HG03520 (cell line): Measurements from ENCODE around the gene JPH3.

Source experiments
- ATAC-seq: cut with Tn5 transposase; IDR thresholded peaks from one replicate; pipeline ENCODE4 v1.9.1; 2021; ENCODE audit warnings: mild to moderate bottlenecking, moderate library complexity; ENCODE audit not compliant: unreplicated experiment

Gene JPH3

DNA sequence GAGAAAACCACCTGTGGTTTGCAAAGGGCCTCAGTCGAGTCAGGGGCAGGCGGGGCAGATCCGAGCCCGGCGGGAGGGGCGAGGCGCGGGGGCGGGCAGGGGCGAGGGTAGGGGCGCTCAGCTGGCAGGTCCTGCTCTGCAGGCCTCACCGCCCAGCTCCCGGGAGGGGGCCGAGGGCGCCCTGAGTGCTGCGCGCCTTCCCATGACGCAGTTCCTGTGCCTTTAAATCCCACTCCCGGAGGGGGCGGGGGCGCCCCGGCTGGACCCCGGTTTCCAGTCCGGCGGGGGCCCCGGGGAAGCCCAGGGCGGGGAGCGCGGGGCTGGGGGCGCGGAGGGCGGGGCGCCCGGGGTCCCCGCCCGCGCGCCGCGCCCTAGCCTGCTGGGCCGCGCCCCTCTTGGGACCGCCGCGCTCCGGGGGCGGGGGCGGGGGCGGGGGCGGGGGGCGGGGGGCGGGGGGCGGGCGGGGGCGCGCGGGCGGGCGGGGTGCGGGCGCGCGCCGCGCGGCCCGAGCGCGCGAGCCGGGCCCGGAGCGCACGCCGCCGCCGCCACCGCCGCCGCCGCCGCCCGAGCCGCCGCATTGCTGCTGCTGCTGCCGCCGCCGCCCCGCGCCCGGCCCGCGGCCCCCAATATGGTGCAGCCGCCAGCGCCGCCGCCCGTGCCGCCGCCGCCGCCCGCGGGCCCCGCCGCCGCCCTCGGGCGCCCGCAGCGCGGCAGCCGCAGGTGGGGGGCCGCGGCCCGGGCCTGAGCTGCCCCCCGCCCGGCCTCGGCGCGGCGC lies at the start of gene JPH3:
JPH3 (plus strand) TSS at position 508 of the 775 bp plus-strand sequence. CDS start 639 bp downstream, outside the sequence.
- ATAC-seq: no peak

DNA sequence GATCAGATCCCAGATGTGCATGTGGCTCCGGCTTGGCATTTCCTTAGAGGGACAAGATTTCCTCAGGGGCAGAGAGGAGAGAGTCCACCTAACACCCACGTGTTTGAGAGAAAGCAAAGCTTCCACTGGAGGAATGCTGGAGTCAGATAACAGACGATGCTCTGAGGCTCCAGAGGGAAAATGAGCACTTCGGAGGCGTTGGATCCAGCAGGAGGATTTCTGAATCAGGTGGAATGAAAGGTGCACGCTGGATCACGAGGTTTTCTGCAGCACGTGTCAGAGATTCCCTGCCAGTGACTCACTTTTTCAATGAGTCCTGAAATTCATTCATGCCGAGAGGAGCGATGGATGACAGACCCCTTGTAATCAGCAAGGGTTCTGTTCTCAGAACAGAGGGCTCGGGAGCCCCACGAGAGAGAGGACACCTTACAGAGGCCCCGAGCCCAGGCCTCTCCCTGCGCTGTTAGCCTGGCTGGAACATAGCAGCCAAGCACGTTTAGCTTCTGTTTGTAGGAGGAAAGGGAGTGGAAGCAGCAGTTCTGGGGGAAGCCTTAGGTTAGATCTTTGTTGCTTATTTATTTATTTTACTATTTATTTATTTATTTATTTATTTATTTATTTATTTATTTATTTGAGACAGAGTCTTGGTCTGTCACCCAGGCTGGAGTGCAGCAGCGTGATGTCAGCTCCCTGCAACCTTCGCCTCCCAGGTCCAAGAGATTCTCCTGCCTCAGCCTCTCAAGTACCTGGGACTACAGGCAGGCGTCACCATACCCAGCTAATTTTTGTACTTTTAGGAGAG lies 49.3 kb upstream of the JPH3 start:
- no peak for ATAC-seq

DNA sequence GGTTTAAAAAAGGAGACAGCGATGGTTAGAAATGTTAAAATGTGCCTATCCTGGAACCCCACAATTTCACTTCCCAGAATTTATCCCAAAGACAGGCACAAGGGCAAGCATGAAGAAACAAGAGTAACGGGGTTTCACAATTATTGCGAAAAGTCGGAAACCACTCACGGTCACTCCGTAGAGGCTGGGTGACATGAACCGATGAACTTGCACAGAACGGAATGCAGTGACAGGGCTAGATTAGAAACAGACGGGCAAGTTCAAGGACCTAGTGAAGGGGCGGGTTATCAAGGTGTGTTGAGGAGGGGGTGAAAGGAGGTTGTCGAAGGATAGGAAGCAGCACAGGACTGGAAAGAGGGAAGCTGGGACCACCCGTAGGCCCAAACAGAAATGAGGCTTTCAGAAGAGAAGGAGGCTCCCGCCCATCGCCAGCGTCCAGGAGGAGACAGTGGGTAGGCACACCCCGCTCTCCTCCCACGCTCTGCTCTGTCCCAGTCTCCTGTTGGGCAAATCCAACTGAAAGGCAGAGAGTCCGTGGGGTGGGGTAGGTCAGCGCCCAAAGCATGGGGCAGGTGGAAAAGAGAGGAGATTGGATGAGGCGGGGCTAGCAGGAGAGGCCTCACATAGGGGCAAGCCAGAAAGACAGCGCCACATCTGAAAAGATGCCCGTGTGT lies 47.4 kb upstream of the JPH3 start:
- ATAC-seq: no peak

DNA sequence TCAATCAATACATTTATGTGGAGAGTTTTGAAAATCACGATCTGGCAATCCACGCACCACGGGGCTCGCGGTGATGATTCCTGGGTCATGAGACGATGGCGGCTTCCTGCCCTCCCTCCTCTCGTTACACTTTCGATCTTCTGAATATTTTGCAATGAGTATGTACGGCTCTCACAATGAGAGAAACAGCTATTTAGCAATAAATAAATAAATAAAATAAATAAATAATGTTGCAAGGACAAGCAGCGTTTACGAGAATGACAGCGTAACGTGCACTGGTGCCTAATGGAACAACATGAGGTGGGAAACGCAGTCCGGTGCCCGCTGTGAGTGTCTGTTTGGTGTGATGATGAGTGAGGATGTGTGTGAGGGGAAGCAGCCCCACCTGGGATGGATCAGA lies 46.7 kb upstream of the JPH3 start:
- ATAC-seq: no peak

DNA sequence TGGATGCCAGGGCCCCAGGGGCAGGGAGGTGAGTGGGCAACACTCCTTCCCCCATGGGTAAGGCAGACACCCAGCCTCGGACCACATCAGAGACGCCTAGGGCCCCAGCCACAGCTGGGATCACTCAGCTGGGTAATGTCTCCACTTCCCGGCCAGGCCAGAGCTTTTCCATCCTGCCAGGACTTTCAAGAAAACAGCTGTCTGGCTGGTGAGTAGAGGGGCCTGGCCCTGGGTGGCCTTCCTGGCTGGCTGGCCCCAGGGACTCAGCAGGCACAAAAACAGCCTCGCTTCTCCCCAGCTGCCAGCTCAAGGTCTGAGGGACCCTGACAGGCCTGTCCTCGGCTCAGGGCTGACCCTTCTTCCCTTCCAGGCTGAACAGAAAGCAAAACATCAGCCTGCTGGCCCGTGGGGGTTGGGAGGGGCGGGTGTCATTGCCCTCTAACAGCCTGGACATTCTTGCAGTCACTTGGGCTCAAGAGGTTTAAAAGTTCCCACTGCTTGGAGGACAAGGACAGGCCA lies 45.3 kb upstream of the JPH3 start:
- no peak for ATAC-seq

DNA sequence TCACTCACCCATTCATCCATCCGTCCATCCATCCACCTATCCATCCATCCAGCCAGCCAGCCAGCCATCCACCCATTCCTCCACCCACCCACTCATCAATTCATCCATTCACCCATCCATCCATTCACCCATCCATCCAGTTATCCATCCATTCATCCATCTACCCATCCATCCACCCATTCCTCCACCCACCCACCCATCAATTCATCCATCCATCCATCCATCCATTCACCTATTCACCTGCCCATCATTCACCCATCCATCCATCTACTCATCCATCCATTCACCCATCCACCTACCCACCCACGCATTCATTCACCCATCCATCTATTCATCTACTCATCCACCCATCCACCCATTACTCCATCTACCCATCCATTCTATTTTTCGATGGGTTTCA lies 43.6 kb upstream of the JPH3 start:
- ATAC-seq: no peak

DNA sequence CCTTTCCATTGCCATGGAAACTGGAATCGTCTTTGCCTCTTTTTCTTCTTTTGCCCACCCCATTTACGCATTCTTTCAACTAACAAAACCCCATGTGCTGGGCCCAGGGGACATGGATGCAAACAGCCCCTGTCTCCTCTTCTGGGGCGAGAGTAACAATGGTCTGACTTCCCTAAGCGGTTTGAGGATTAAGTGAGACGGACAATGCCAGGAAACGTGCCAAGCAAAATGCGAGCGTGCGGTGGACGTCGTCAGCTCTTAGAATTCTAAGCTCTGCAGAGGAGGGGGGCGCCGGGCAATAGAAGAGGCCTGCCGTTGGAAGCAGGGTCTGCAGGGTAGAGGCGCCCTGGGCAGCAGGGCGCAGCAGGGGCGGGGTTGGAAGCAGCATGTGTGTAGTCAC lies 42.4 kb upstream of the JPH3 start:
- ATAC-seq: no peak

DNA sequence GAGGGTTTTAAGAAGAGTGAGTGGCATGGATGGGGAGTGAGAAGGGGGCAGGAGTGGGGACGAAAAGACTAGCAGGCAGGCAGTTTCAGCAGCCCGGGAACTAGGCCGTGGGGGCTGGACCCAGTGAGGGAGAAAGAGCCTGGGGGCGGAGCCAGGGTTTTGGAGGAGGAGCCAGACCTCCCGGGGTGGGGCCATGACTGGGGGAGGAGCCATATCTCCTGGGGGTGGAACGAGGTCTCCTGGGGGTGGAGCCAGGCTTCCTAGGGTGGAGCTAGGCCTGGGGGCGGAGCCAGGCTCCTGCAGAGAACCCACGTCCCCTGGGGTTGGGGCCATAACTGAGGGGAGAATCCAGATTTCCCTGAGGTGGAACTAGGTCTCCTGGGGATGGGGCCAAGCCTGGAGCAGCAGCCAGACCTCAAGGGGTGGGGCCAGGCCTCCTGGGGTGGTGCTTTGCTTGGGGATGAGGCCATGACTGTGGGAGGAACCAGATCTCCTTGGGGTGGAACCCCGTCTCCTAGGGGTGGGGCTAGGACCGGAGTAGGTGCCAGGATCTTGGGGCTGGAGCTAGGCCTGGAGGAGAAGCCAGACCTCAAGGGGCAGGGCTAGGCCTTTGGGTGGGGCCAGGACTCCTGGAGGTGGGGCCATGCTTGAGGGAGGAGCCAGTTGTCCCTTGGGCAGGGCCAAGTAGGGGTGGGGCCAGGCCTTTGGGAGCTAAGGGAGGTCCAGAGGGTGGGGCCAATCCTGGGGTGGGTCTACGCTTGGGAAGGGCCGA lies 41.7 kb upstream of the JPH3 start:
- ATAC-seq: no peak

DNA sequence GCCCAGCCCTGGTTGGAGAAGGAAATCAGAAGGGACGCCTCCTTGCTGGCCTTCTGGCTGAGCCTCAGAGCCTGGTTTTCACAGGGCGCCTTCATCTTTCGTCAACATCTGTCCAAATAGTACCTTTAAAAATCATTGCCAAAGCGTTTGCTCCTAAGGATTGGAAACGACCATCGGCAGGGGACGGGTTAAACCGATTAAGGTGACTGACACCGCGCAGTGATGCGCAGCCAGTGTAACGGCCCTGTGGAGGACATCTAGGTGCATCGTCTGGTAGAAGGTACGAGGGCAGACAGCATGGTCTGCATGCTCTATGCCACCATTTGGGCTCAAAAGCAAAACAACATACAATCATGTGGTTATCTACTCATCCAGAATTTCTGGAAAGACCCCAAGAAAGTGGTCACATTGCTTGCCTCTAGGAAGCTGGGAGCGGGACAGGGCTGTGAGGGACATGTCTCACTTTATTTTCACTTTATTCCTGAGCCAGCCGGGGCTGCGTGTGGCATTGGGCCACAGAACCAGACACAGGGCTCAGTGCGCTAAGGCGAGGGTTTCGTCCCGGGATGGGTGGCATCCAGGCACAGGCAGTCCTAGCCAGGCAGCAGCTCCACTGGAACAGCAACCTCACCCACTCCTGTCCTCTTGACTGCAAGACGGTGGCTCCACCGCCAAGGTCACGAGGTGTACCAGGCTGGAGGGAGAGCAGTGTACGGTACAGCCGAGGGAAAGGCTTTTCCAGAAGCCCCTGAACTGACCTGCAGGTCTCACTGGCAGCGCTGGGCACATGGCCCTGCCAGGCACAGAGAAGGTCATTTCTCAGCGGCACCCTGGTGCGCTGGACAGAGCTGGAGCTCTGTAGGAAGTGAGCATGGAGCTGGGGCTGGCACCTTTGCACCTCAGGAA lies 40.9 kb upstream of the JPH3 start:
- no peak for ATAC-seq

DNA sequence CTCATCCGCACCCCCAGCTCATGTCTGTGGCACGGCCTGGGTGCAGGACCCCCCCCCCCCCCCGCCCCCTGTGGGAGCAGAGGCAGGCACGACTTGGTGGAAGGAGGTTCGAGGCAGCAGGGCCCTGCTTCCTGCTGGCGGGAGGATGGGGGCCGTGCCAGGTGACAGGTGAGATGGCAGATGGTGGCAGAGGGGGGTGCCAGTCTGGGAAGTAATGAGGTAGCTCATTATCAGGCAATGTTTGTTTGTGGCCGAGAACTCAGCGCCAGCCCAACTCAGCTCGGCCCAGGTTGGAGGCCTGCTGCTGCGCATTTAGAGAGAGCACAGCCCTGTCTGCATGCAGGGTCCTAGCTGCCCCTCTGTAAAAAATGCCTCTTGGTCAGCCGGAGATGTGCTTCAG lies 40.1 kb upstream of the JPH3 start:
- no peak for ATAC-seq

DNA sequence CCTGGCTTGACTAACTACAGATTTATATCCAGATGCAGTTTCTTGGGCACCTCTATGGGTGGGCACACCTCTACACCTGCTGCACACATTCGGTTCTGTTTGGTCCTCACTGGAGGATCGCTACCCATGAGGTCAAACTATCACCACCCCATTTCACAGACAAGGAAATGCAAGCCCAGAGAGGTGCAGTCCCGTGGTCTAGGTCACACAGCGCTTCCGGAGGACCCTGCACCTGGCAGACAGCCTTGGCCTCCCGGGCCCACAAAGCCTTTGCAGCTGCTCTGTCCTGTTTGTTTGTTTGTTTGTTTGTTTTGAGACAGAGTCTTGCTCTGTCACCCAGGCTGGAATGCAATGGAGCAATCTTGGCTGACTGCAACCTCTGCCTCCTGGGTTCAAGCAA lies 39.3 kb upstream of the JPH3 start:
- no peak for ATAC-seq

DNA sequence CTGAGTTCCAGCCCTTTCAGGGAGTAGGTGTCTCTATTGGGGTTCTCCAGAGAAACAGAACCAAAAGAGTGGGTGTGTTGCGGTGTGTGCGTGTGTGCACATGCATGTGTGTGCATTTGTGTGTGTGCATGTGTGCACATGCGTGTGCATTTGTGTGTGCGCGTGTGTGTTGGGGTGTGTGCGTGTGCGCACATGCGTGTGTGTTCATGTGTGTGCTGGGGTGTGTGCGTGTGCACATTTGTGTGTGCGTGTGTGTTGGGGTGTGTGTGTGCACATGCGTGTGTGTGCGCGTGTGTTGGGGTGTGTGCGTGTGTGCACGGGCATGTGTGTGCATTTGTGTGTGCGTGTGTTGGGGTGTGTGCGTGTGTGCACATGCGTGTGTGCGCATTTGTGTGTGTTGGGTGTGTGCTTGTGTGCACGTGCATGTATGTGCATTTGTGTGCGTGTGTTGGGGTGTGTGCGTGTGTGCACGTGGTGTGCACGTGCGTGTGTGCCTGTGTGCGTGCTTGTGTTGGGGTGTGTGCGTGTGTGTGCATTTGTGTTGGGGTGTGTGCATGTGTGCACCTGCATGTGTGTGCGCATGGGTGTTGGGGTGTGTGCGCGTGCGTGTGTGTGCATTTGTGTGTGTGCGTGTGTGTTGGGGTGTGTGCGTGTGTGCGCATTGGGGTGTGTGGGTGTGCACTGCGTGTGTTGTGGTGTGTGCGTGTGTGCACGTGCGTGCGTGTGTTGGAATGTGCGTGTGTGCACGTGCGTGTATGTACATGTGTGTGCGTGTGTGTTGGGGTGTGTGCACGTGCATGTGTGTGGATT lies 38.4 kb upstream of the JPH3 start:
- ATAC-seq: no peak

DNA sequence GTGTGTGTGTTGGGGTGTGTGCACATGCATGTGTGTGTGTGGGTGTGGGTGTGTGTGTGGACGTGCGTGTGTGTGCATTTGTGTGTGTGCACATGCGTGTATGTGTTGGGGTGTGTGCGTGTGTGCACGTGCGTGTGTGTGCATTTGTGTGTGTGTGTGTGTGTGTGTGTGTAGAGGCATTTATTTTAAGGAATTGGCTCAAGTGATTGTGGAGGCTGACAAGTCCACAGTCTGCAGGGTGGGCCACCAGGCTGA lies 37.9 kb upstream of the JPH3 start:
- no peak for ATAC-seq

DNA sequence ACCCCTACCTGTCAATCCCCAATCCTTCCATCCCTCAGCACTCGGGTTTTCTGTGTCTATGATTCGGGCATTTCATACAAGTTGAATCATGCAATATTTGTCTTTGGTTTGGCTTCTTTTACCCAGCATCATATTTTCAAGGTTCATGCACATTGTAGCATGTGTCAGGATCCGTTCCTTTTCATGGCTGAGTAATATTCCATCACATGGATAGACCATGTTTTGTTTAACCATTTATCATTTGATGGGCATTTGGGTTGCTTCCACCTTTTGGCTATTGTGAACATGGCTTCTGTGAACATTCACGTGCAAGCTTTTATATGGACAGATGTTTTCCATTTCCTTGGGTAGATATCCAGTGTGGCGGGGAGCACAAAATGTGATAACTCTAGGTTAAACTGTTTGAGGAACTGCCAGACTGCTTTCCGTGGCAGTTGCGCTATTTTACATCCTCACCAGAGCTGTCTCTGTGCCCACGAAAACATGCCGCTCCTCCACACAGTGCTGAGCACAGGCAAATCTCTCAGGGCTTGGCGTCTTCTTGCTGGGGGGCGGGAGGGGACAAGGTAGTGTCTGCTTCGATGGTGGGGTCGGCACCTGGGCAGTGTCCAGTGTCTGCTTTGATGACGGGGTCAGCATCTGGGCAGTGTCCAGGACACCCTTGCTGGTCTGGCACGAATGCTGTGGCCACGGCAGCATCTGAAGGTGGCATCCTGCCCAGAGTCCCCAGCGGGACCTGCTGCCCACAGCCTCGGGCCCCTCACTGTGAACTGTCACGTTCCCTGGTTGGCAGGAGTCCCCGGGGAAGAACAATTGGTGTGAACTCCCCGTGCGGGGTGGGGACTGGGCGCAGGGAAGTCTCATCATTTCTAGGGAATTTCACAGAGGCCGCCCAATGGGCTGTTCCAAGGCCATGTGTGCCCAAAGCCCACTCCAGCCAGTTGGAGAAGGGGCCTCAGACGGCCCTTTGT lies 32.4 kb upstream of the JPH3 start:
- ATAC-seq: no peak

DNA sequence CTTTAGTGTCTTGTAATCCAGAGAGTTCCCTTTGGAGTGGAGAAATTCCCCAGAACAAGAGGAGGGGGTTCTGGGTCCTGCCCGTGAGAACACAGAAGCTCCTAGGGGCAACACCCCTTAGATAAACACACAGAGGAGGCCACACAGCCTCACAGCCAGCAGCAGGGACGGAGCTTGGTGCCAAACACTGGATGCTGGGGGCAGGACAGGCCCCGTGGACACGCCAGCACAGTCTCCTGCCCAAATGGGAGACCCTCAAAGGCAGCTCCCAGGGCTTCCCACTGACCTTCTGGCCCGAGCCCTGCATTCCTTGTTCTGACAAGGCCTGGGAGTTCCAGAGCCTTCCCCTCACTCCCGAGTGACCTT lies 31.8 kb upstream of the JPH3 start:
- ATAC-seq: no peak

DNA sequence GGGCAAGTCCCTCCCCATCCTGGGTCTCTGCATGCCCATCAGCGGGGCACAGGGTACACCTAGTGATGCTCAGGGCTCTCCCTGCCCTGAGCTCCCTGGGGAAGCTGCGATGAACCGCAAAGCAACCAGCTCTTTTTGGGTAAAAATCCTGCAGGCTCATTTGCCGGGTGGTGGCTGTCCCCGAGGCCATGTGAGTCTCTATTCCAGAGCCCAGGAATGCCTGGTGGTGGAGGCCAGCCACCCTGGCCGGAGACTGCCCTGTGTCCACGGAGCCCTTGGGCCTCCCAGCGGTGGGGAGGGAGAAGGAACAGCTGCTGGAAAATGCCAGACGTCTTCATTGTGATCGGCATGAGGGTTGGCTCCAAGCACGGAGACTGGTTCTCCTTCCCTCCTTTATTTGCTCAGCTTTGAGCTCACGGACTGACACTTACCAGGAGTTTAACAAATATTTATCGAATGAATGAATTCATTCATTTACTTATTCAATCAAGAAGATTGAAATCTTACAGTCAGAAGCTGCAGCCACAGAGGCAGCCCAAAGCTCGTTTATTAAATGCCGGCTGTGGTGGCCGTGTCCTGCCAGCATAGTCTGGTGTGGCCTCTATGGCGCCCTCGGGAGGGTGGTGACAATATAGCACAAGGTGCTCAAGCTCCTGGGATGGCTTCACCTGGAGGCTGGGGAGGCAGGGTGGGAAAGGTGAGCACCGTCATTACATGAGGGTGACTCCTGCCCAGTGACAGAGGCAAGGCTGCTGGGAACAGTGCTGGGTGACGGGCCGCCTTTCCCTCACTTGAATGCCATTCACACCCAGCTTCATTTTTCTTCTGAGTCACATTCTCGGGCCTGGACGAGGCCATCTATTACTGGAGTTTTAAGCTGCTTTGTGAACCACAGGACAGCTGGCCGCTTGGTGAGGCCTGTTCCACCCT lies 31.1 kb upstream of the JPH3 start:
- no peak for ATAC-seq

DNA sequence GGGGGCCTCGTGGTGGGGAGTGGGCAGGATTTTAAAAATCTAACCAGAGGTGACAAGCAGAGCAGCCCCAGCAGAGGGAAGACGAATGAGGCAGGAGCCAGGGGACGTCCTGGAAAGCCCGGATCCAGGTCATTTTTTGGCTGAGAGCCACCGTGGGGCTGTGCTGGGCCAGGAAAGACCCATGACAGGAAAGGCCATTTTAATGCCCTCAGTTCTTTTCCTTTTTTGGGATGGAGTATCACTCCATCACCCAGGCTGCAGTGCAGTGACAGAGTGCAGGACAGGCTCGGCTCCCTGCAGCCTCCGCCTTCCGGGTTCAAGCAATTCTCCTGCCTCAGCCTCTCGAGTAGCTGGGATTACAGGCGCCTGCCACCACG lies 30.5 kb upstream of the JPH3 start:
- ATAC-seq: no peak
